Endodermal cell (in vitro differentiated cells): ENCODE results near the gene OR4D2. TPM values are rescaled to one million over a fixed set of nuclear protein-coding genes. Genes with fewer than 3 reads are reported as not detected.

Source experiments
- DNase-seq: peaks from one replicate; pipeline ENCODE4 v3.0.0-alpha.2; 2017
- H3K27ac ChIP-seq: 2 replicates; pipeline ENCODE4 v1.5.1; 2013; ENCODE audit warnings: mild to moderate bottlenecking, low read depth, low read length, moderate library complexity
- H3K27me3 ChIP-seq: 2 replicates; pipeline ENCODE4 v1.6.1; 2013; ENCODE audit warnings: mild to moderate bottlenecking, low read length, moderate library complexity; ENCODE audit not compliant: insufficient read depth, control insufficient read depth, poor library complexity, severe bottlenecking
- H3K36me3 ChIP-seq: 2 replicates; pipeline ENCODE4 v1.7.0; 2013; ENCODE audit warnings: mild to moderate bottlenecking, low read length, moderate library complexity; ENCODE audit not compliant: control insufficient read depth, insufficient read depth
- H3K4me1 ChIP-seq: one replicate; pipeline ENCODE4 v1.7.0; 2013; ENCODE audit warnings: low read length; ENCODE audit not compliant: control insufficient read depth, insufficient read depth
- H3K4me3 ChIP-seq: 2 replicates; pipeline ENCODE4 v1.5.1; 2013; ENCODE audit warnings: mild to moderate bottlenecking, low read length, moderate library complexity
- H3K9ac ChIP-seq: 2 replicates; pipeline ENCODE4 v1.6.1; 2013; ENCODE audit warnings: mild to moderate bottlenecking, low read length, moderate library complexity; ENCODE audit not compliant: poor library complexity, severe bottlenecking; ENCODE audit errors: extremely low read depth
- H3K9me3 ChIP-seq: 2 replicates; pipeline ENCODE4 v1.6.1; 2013; ENCODE audit warnings: mild to moderate bottlenecking, low read length, moderate library complexity; ENCODE audit not compliant: control insufficient read depth
- H3K27ac Mint-ChIP-seq: 2 replicates; pipeline ENCODE4 v1.8.0; 2020; ENCODE audit warnings: mixed read lengths
- H3K27me3 Mint-ChIP-seq: 2 replicates; pipeline ENCODE4 v1.8.0; 2021; ENCODE audit warnings: mild to moderate bottlenecking, mixed read lengths; ENCODE audit not compliant: insufficient read depth
- H3K36me3 Mint-ChIP-seq: 2 replicates; pipeline ENCODE4 v1.8.0; 2020; ENCODE audit warnings: low read depth, mixed read lengths
- H3K4me1 Mint-ChIP-seq: 2 replicates; pipeline ENCODE4 v1.8.0; 2020; ENCODE audit warnings: mixed read lengths
- H3K4me3 Mint-ChIP-seq: 2 replicates; pipeline ENCODE4 v1.8.0; 2020; ENCODE audit warnings: mild to moderate bottlenecking, moderate library complexity, mixed read lengths
- H3K9me3 Mint-ChIP-seq: 2 replicates; pipeline ENCODE4 v1.8.0; 2020; ENCODE audit warnings: mild to moderate bottlenecking, mixed read lengths
- WGBS, 2 experiments: methylation state at CpG; one replicate each; pipeline versions ENCODE4 v1.1.5 to v1.1.7; 2013; ENCODE audit warnings: missing lambda C conversion rate in 2 of 2, mixed read lengths in 1 of 2; ENCODE audit not compliant: insufficient coverage in 1 of 2, insufficient read length in 1 of 2; 5-methylcytosine and 5-hydroxymethylcytosine counted together
- total RNA-seq, 2 donors: library from RNA; stranded (reverse); fragmentation: NEBNext Ultra II Directional in 1 of 2; extraction: Animal tissue kit (Norgen Biotek cat#: 25700) in 1 of 2; gene quantifications; 2 replicates in 1 of 2; 3 replicates in 1 of 2; pipeline ENCODE4 v1.2.1, GENCODE V29; 2021
- TF ChIP-seq, protein P1 (sequence below): fragments of 200-600 bp; sonication (generic); conservative IDR thresholded peaks from 2 replicates; pipeline ENCODE4 v1.5.0; 2021; ENCODE audit warnings: antibody characterized with exemption, mild to moderate bottlenecking

The OR4D2 gene
- total RNA-seq, 2 donors from 2014 or later, result not detected

GRCh38 chr17:58147930-58148434 lies 18.8 kb upstream of the OR4D2 start, which contains the start of gene OR4D1:
Gene OR4D1, plus strand, starts transcription at chr17:58148384. Its CDS starts 6,770 bp downstream, at chr17:58155154.
- no peak within 1 kb of the TSS for H3K4me3 Mint-ChIP-seq

DNA sequence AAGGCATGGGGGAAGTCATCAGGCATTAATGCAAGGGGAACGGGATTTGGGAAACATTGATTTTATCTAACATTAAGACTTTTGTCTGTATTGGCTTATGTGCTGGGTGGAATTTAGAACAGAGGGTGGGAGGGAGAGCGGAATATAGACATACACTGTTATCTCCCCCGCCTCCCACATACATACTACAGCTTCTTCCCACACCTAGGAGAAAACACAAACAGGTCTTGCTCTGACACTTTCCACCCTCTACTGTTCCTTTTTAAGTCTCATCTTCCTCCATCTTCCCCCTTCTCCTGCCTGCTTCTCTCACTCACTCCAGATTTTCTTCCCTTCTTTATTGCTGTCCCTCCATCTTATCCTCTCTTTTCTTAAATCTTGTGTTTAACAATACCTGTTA lies 18.2 kb upstream of the OR4D2 start:
- H3K4me3 ChIP-seq, result no peak overlapping the region
- DNase-seq, result no peak
- peaks cover 17% of the 10 kb centered on the region for H3K9me3 ChIP-seq
- Mint-ChIP-seq H3K27me3 (peaks cover 65% of the 10 kb centered on the region), H3K27ac (no peak overlapping the region), H3K9me3 (peaks cover 18% of the 10 kb centered on the region), H3K36me3 (no peaks in the 10 kb centered on the region), H3K4me1 (no peaks in the 10 kb centered on the region), H3K4me3 (no peak overlapping the region)
- 81 to 87% methylated on average over 2 of the region's 3 CpGs for WGBS, 2 experiments
- H3K9ac ChIP-seq, result no peak overlapping the region
- H3K27me3 ChIP-seq, result peaks cover 66% of the 10 kb centered on the region
- H3K36me3 ChIP-seq, result no peaks in the 10 kb centered on the region
- H3K4me1 ChIP-seq, result no peaks in the 10 kb centered on the region
- no peak overlapping the region for H3K27ac ChIP-seq
- TF ChIP-seq, protein P1, sequence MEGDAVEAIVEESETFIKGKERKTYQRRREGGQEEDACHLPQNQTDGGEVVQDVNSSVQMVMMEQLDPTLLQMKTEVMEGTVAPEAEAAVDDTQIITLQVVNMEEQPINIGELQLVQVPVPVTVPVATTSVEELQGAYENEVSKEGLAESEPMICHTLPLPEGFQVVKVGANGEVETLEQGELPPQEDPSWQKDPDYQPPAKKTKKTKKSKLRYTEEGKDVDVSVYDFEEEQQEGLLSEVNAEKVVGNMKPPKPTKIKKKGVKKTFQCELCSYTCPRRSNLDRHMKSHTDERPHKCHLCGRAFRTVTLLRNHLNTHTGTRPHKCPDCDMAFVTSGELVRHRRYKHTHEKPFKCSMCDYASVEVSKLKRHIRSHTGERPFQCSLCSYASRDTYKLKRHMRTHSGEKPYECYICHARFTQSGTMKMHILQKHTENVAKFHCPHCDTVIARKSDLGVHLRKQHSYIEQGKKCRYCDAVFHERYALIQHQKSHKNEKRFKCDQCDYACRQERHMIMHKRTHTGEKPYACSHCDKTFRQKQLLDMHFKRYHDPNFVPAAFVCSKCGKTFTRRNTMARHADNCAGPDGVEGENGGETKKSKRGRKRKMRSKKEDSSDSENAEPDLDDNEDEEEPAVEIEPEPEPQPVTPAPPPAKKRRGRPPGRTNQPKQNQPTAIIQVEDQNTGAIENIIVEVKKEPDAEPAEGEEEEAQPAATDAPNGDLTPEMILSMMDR, result no peak

More at GRCh38 chr17:58147930-58148434, 18.8 kb upstream of the OR4D2 start, which contains the start of gene OR4D1:
- peaks cover 60% of the 10 kb centered on the region for H3K27me3 Mint-ChIP-seq
- Histone ChIP-seq H3K9me3 (peaks cover 18% of the 10 kb centered on the region), H3K36me3 (no peaks in the 10 kb centered on the region), H3K4me1 (no peaks in the 10 kb centered on the region), H3K27me3 (peaks cover 60% of the 10 kb centered on the region), H3K9ac (no peak within 1 kb of the TSS), H3K27ac (no peak within 1 kb of the TSS), H3K4me3 (no peak within 1 kb of the TSS)
- no peaks in the 10 kb centered on the region for H3K4me1 Mint-ChIP-seq
- peaks cover 19% of the 10 kb centered on the region for H3K9me3 Mint-ChIP-seq
- no peak within 1 kb of the TSS for H3K27ac Mint-ChIP-seq
- WGBS, 2 experiments, result 79 to 82% methylated on average over 1 of the region's 1 CpG
- no peak for DNase-seq
- H3K36me3 Mint-ChIP-seq, result no peaks in the 10 kb centered on the region
- TF ChIP-seq, protein P1, result no peak

DNA sequence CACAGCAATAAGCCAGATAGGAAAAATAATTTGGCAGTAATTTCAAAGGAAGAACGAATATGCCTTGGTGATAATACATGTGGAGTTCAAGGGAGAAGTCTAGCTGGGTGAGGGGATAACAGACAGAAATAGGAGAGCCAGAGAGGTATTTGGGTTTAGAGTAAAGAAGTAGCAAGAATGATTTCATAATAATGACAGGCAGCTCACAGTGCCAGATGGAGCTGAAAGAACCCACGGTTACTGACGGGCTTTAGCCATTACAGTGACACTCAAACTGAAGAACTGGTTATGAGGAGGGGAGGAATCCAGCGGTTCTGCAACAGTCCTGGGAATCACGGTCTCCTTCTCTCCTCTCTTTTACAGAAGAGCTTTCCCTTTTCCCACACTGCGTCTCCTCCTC lies 16.4 kb upstream of the OR4D2 start:
- Mint-ChIP-seq H3K27ac (no peak overlapping the region), H3K36me3 (no peaks in the 10 kb centered on the region), H3K9me3 (peaks cover 1% of the 10 kb centered on the region), H3K4me3 (no peak overlapping the region), H3K27me3 (peaks cover 74% of the 10 kb centered on the region), H3K4me1 (no peaks in the 10 kb centered on the region)
- no peaks in the 10 kb centered on the region for H3K36me3 ChIP-seq
- no peaks in the 10 kb centered on the region for H3K4me1 ChIP-seq
- 58 to 71% methylated on average over 6 of the region's 6 CpGs for WGBS, 2 experiments
- H3K27me3 ChIP-seq, result peaks cover 84% of the 10 kb centered on the region
- TF ChIP-seq, protein P1, result no peak
- no peak overlapping the region for H3K9ac ChIP-seq
- no peak overlapping the region for H3K4me3 ChIP-seq
- no peak overlapping the region for H3K27ac ChIP-seq
- H3K9me3 ChIP-seq, result peaks cover 4% of the 10 kb centered on the region
- DNase-seq, result no peak
